ENCODE measurements around the gene CES4A.

CES4A gene

GRCh38 chr16:67055712-67056487 lies 67.5 kb downstream of the CES4A start:
- Histone ChIP-seq H3K27me3 (ENCODE audit: insufficient read depth, low read length) (no peaks in the 10 kb centered on the region), H3K4me1 (ENCODE audit: insufficient read depth, low read length, severe bottlenecking) (peaks cover 31% of the 10 kb centered on the region), H3K4me2 (ENCODE audit: low read length) (no peak overlapping the region), H3K4me3 (ENCODE audit: low read depth, low read length, poor library complexity, severe bottlenecking) (no peak overlapping the region), H3F3A (ENCODE audit: insufficient read depth, low read length) (no peaks in the 10 kb centered on the region), H4K20me1 (ENCODE audit: insufficient read depth, low read length) (no peaks in the 10 kb centered on the region), H3K9me3 (ENCODE audit: low read length) (no peaks in the 10 kb centered on the region), H3K79me2 (ENCODE audit: insufficient read depth, low read length) (peaks cover 20% of the 10 kb centered on the region), H3K9me2 (ENCODE audit: low read depth, low read length) (no peaks in the 10 kb centered on the region), H3K27ac (ENCODE audit: low read depth, low read length, poor library complexity, severe bottlenecking) (no peak overlapping the region), H3K36me3 (ENCODE audit: insufficient read depth, low read length) (no peaks in the 10 kb centered on the region; the same call in 1 of the 2 replicates), H3K9ac (ENCODE audit: low read length) (no peak overlapping the region), H2AFZ (ENCODE audit: low read length) (no peak overlapping the region)
- TF ChIP-seq CTCF (IDR thresholded peaks at IDR 0.05; ENCODE audit: low read length), result no peak
- no peak for TF ChIP-seq EZH2 (IDR thresholded peaks at IDR 0.05; ENCODE audit: borderline replicate concordance, low read length)
